K562 (cell line): Measurements from ENCODE around the gene AJUBA. TPM values are rescaled to one million over a fixed set of nuclear protein-coding genes. Genes with fewer than 3 reads are reported as not detected.

ENCODE experiments used
- ELF2 ChIP-seq: fragments of 250-450 bp; sonication (Bioruptor Pico); IDR thresholded peaks from 2 replicates; pipeline ENCODE4 v1.5.0; 2021; ENCODE audit warnings: mild to moderate bottlenecking
- ETS2 ChIP-seq: IDR thresholded peaks from 2 replicates; pipeline ENCODE4 v1.6.1; 2016; ENCODE audit warnings: borderline replicate concordance, missing genetic modification characterization, mild to moderate bottlenecking, moderate library complexity, missing compliant biosample characterization; ENCODE audit not compliant: poor library complexity, severe bottlenecking
- FOXJ3 ChIP-seq: sonication (generic); formaldehyde crosslinking; IDR thresholded peaks from 2 replicates; pipeline ENCODE4 v1.4.0; 2020; ENCODE audit warnings: mild to moderate bottlenecking, missing genetic modification reagents
- FUS ChIP-seq: fragments of 200-400 bp; formaldehyde crosslinking; optimal IDR thresholded peaks from 2 replicates; pipeline ENCODE3; 2017; ENCODE audit warnings: low read depth, low read length
- HES1 ChIP-seq: fragments of 450-650 bp; IDR thresholded peaks from 2 replicates; pipeline ENCODE4 v1.6.1; 2016; ENCODE audit warnings: low read depth, mild to moderate bottlenecking, moderate library complexity
- JUNB ChIP-seq: fragments of 450-650 bp; formaldehyde crosslinking; conservative IDR thresholded peaks from 2 replicates; pipeline ENCODE4 v1.4.0; 2020; ENCODE audit warnings: mild to moderate bottlenecking
- NCOA4 ChIP-seq: fragments of 450-650 bp; IDR thresholded peaks from 2 replicates; pipeline ENCODE4 v1.6.1; 2018; ENCODE audit warnings: mild to moderate bottlenecking; ENCODE audit not compliant: partially characterized antibody
- NFIC ChIP-seq: fragments of 450-650 bp; IDR thresholded peaks from 2 replicates; pipeline ENCODE4 v1.6.1; 2017; ENCODE audit warnings: mild to moderate bottlenecking, inconsistent platforms
- TRIM25 ChIP-seq: fragments of 450-650 bp; IDR thresholded peaks from 2 replicates; pipeline ENCODE4 v1.7.0; 2016; ENCODE audit warnings: borderline replicate concordance
- ZBTB34 ChIP-seq: fragments of 250-450 bp; sonication (Bioruptor Pico); IDR thresholded peaks from 2 replicates; pipeline ENCODE4 v1.8.0; 2021; ENCODE audit warnings: mild to moderate bottlenecking, moderate library complexity
- ZFPM2 ChIP-seq: fragments of 250-450 bp; sonication (Bioruptor Pico); IDR thresholded peaks from 2 replicates; pipeline ENCODE4 v1.5.1; 2022; ENCODE audit warnings: mild to moderate bottlenecking
- ZNF146 ChIP-seq: IDR thresholded peaks from one replicate; pipeline ENCODE4 v1.6.1; 2018; ENCODE audit warnings: missing compliant biosample characterization; ENCODE audit not compliant: unreplicated experiment
- ZNF217 ChIP-seq: sonication (generic); formaldehyde crosslinking; IDR thresholded peaks from 2 replicates; pipeline ENCODE4 v1.8.0; 2022; ENCODE audit warnings: mild to moderate bottlenecking, missing genetic modification reagents
- ZNF311 ChIP-seq: fragments of 250-450 bp; sonication (Bioruptor Pico); IDR thresholded peaks from 2 replicates; pipeline ENCODE4 v1.4.0; 2020; ENCODE audit warnings: mild to moderate bottlenecking, moderate library complexity
- ZNF75A ChIP-seq: fragments of 450-650 bp; formaldehyde crosslinking; IDR thresholded peaks from 2 replicates; pipeline ENCODE4 v1.4.0; 2020; ENCODE audit warnings: mild to moderate bottlenecking
- ZNF764 ChIP-seq: fragments of 250-450 bp; sonication (Bioruptor Pico); IDR thresholded peaks from 2 replicates; pipeline ENCODE4 v1.4.0; 2020; ENCODE audit warnings: low read depth, mild to moderate bottlenecking, moderate library complexity
- polyA plus RNA-seq, 8 experiments: library from polyadenylated mRNA; depleted of rRNA in 4 of 8; stranded (reverse) in 5 of 8; unstranded in 3 of 8; fragments of >200 nt; fragmentation: Nextera tagmentation in 2 of 8; fragmentation: Illumina TruSeq in 1 of 8; extraction: Ambion mirVana in 2 of 8; extraction: Trizol in 1 of 8; gene quantifications; 2 replicates each; pipeline versions ENCODE4 v1.2.1 to v1.2.3, GENCODE V29; 2011 to 2014; ENCODE audit warnings: inconsistent platforms in 1 of 8, missing spikeins in 1 of 8
- total RNA-seq, 7 experiments: library from RNA; depleted of rRNA in 6 of 7; stranded (reverse); fragments of >200 nt in 6 of 7; fragmentation: Illumina TruSeq in 2 of 7; extraction: Trizol in 2 of 7; gene quantifications; 2 replicates each; pipeline versions ENCODE4 v1.2.1 to v1.2.3, GENCODE V29; 2011 to 2021; ENCODE audit warnings: low replicate concordance in 1 of 7
- TF ChIP-seq, protein P1 (sequence below): fragments of 250-450 bp; sonication (Bioruptor Pico); IDR thresholded peaks from 2 replicates; pipeline ENCODE4 v1.5.0; 2021; ENCODE audit warnings: mild to moderate bottlenecking, moderate library complexity
- TF ChIP-seq, protein P2 (sequence below): fragments of 450-650 bp; conservative IDR thresholded peaks from 2 replicates; pipeline ENCODE4 v1.6.1; 2016; ENCODE audit warnings: missing genetic modification characterization, low read depth, mild to moderate bottlenecking, missing compliant biosample characterization, moderate library complexity

AJUBA gene
- total and polyA plus RNA-seq, 9 of the 15 experiments (the other 6 are each of a cell fraction or from before 2014, with no cell fraction given), result 0.73 to 4.7 (median 2.8) TPM

GRCh38 chr14:22929104-22929960 is 53.0 kb downstream of the AJUBA start, which contains the start of gene PRMT5 (continued):
- TF ChIP-seq JUNB (CRISPR knock-in tag), result no peak
- TF ChIP-seq ETS2 (tag), result no peak
- TF ChIP-seq ZBTB34 (CRISPR knock-in tag), result no peak
- peak; percentile 71; the same call in 1 of the 2 replicates for TF ChIP-seq ZNF764
- TF ChIP-seq NCOA4, result peak; percentile 47
- TF ChIP-seq ZFPM2 (CRISPR knock-in tag), result no peak
- TF ChIP-seq FUS, result no peak
- TF ChIP-seq, protein P1, sequence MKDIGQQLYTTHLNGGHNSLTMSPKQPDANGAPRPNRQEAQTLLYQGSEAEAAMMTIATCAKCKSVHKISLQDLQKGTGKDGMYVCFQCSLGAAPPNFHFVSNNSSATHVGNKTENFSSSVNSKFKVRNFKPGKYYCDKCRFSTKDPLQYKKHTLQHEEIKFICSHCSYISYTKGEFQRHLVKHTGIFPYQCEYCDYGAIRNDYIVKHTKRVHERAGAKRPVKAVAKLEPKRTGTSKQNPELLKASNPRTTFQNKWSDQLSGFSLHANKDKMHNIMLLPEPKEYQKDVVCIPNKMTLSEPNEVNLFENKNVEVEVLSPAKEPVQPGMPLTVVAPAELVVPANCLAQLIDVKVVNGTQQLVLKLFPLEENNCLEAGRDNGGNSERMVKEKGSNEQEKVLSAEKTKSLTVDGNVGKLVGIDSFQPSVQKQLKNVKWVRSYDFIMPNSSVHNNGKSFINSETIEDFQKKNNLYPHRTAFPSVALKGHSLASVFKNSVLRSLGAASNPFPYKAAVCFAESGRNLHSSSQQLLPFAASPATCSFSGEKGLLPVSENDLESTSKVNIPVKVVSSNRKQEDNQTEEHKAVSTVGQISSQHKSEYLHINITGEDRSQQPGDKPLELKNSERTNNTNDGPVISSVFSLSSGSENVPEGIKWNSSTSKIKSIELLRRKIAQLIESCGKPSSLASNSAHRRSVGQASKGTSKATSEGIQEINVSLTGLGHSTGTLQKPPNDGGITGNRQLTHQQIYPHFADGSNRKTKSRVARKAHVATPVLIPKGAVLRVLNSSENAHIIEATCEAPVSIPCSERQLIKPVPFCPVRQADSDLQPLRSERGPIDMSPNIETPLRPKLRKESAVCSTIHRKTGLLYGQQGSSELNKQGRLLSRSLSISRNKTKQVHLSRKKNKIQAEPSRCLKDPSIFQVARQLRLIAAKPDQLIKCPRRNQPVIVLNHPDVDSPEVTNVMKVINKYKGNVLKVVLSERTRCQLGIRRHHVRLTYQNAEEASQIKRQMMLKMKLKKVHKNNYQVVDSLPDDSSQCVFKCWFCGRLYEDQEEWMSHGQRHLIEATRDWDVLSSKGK (CRISPR knock-in tag), result no peak
- TF ChIP-seq ZNF217 (CRISPR knock-in tag), result no peak
- TF ChIP-seq HES1, result 0 out of 2 replicates have a peak, but pooled peaks have one; percentile 28
- TF ChIP-seq TRIM25, result no peak
- TF ChIP-seq ELF2, result no peak
- no peak for TF ChIP-seq ZNF75A (CRISPR knock-in tag)
- TF ChIP-seq ZNF146, result no peak
- TF ChIP-seq, protein P2, sequence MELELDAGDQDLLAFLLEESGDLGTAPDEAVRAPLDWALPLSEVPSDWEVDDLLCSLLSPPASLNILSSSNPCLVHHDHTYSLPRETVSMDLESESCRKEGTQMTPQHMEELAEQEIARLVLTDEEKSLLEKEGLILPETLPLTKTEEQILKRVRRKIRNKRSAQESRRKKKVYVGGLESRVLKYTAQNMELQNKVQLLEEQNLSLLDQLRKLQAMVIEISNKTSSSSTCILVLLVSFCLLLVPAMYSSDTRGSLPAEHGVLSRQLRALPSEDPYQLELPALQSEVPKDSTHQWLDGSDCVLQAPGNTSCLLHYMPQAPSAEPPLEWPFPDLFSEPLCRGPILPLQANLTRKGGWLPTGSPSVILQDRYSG (tag), result no peak
- TF ChIP-seq FOXJ3, result no peak
- TF ChIP-seq NFIC, result peak; percentile 82
- no peak for TF ChIP-seq ZNF311 (CRISPR knock-in tag)
